ENCODE results near the gene MAP7. TPM values are rescaled to one million over a fixed set of nuclear protein-coding genes. Genes with fewer than 3 reads are reported as not detected.
"Not testable (repeated sequence)": the region's sequence is repeated elsewhere in the genome, so short reads cannot be mapped to it uniquely, and the experiment has no call there.

The MAP7 gene
- total and polyA plus RNA-seq, 10 donors, result 0.67 to 4.9 (median 3.0) TPM

- peaks cover 0 to 13% (median 0%) of the 10 kb centered on the region in 6 donors for H3K4me1 ChIP-seq
- 35 to 75% (median 70%) methylated on average over 2 of the region's 2 CpGs for WGBS, 5 donors
- no peak overlapping the region for H3K27ac ChIP-seq
- no peak for DNase-seq
- no peaks in the 10 kb centered on the region for H3K36me3 ChIP-seq
- H3K9me3 ChIP-seq, result no peaks in the 10 kb centered on the region
- intact Hi-C loops (cut with DNase I; ENCODE audit: low total_unique reads), result no loop called here
- H3K4me3 ChIP-seq, result no peak overlapping the region
- TF ChIP-seq POLR2AphosphoS5 (IDR thresholded peaks at IDR 0.05) (no peak), POLR2A (IDR thresholded peaks at IDR 0.05) (no peak)
- TF ChIP-seq, protein P1, sequence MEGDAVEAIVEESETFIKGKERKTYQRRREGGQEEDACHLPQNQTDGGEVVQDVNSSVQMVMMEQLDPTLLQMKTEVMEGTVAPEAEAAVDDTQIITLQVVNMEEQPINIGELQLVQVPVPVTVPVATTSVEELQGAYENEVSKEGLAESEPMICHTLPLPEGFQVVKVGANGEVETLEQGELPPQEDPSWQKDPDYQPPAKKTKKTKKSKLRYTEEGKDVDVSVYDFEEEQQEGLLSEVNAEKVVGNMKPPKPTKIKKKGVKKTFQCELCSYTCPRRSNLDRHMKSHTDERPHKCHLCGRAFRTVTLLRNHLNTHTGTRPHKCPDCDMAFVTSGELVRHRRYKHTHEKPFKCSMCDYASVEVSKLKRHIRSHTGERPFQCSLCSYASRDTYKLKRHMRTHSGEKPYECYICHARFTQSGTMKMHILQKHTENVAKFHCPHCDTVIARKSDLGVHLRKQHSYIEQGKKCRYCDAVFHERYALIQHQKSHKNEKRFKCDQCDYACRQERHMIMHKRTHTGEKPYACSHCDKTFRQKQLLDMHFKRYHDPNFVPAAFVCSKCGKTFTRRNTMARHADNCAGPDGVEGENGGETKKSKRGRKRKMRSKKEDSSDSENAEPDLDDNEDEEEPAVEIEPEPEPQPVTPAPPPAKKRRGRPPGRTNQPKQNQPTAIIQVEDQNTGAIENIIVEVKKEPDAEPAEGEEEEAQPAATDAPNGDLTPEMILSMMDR (IDR thresholded peaks at IDR 0.05 in 8 of 11, conservative IDR thresholded peaks at IDR 0.05 in 3 of 11), result no peak
- H3K27me3 ChIP-seq (replicated peaks in 1 of 7), result no peaks in the 10 kb centered on the region
These were observed 48.7 kb downstream of the MAP7 start for GRCh38 chr6:136501514-136501913.

- H3K4me1 ChIP-seq, result peaks cover 0 to 13% (median 0%) of the 10 kb centered on the region in 6 donors
- H3K4me3 ChIP-seq, result no peak overlapping the region
- intact Hi-C loops (cut with DNase I; ENCODE audit: low total_unique reads), result no loop called here
- no peaks in the 10 kb centered on the region for H3K9me3 ChIP-seq
- H3K27me3 ChIP-seq (replicated peaks in 1 of 7), result no peaks in the 10 kb centered on the region
- TF ChIP-seq, protein P1 (IDR thresholded peaks at IDR 0.05 in 8 of 11, conservative IDR thresholded peaks at IDR 0.05 in 3 of 11), result no peak
- TF ChIP-seq POLR2AphosphoS5 (IDR thresholded peaks at IDR 0.05) (no peak), POLR2A (IDR thresholded peaks at IDR 0.05) (no peak)
- no peaks in the 10 kb centered on the region for H3K36me3 ChIP-seq
- no peak overlapping the region for H3K27ac ChIP-seq
- 28 to 53% (median 45%) methylated on average over 1 of the region's 1 CpG for WGBS, 5 donors
- no peak for DNase-seq
These were observed 49.1 kb downstream of the MAP7 start for GRCh38 chr6:136501096-136501495.

- H3K27ac ChIP-seq, result no peak overlapping the region
- no peaks in the 10 kb centered on the region for H3K36me3 ChIP-seq
- TF ChIP-seq POLR2A (IDR thresholded peaks at IDR 0.05) (no peak), POLR2AphosphoS5 (IDR thresholded peaks at IDR 0.05) (no peak)
- TF ChIP-seq, protein P1 (IDR thresholded peaks at IDR 0.05 in 8 of 11, conservative IDR thresholded peaks at IDR 0.05 in 3 of 11), result no peak
- intact Hi-C loops (cut with DNase I; ENCODE audit: low total_unique reads), result no loop called here
- 88 to 92% (median 90%) methylated on average over 5 of the region's 5 CpGs for WGBS, 5 donors
- no peak overlapping the region for H3K4me3 ChIP-seq
- DNase-seq, result no peak
- peaks cover 0 to 13% (median 0%) of the 10 kb centered on the region in 6 donors for H3K4me1 ChIP-seq
- H3K27me3 ChIP-seq (replicated peaks in 1 of 7), result no peaks in the 10 kb centered on the region
- no peaks in the 10 kb centered on the region for H3K9me3 ChIP-seq
These were observed 49.8 kb downstream of the MAP7 start for GRCh38 chr6:136500414-136500813.

GRCh38 chr6:136499370-136499769, 50.9 kb downstream of the MAP7 start:
- WGBS, 5 donors, result 63 to 74% (median 65%) methylated on average over 3 of the region's 3 CpGs
- Histone ChIP-seq H3K27ac (no peak overlapping the region), H3K4me3 (no peak overlapping the region), H3K36me3 (no peaks in the 10 kb centered on the region), H3K9me3 (no peaks in the 10 kb centered on the region), H3K4me1 (peaks cover 0 to 13% (median 0%) of the 10 kb centered on the region in 6 donors), H3K27me3 (replicated peaks in 1 of 7) (no peaks in the 10 kb centered on the region)
- TF ChIP-seq POLR2AphosphoS5 (IDR thresholded peaks at IDR 0.05) (no peak), POLR2A (IDR thresholded peaks at IDR 0.05) (no peak)
- TF ChIP-seq, protein P1 (IDR thresholded peaks at IDR 0.05 in 8 of 11, conservative IDR thresholded peaks at IDR 0.05 in 3 of 11), result no peak
- no peak for DNase-seq
- intact Hi-C loops (cut with DNase I; ENCODE audit: low total_unique reads), result no loop called here

DNA sequence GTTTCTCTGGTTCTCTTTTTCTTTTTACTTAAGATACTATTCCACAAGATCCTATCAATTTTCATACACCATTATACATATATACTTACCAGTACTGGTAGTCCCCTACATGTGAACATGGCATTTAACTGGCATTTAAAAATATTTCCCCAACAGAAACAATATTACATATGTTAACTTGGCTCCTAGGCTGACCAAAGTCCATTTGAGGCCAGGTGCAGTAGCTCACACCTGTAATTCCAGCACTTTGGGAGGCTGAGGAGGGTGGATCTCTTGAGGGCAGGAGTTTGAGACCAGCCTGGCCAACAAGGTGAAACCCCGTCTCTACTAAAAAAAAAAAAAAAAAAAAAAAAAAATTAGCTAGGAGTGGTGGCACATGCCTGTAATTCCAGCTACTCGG, 53.8 kb downstream of the MAP7 start:
- 83 to 96% (median 93%) methylated on average over 2 of the region's 2 CpGs for WGBS, 5 donors
- H3K36me3 ChIP-seq; intact Hi-C loops (cut with DNase I; ENCODE audit: low total_unique reads): not testable (repeated sequence)

More for the DNA sequence above, 53.8 kb downstream of the MAP7 start:
- not testable (repeated sequence) for H3K27me3 ChIP-seq (replicated peaks in 1 of 7); H3K9me3 ChIP-seq; DNase-seq; H3K4me1 ChIP-seq; H3K27ac ChIP-seq; H3K4me3 ChIP-seq
